Measurements from ENCODE around the gene PRPF6. TPM values are rescaled to one million over a fixed set of nuclear protein-coding genes. Genes with fewer than 3 reads are reported as not detected.
A peak's percentile ranks its signal among the peaks of the same experiment; 100 is the strongest.

The PRPF6 gene
- total and polyA plus RNA-seq, 2 of the 13 experiments (the other 11 are each of a cell fraction or from before 2014, with no cell fraction given): 63.7 to 101 TPM

DNA sequence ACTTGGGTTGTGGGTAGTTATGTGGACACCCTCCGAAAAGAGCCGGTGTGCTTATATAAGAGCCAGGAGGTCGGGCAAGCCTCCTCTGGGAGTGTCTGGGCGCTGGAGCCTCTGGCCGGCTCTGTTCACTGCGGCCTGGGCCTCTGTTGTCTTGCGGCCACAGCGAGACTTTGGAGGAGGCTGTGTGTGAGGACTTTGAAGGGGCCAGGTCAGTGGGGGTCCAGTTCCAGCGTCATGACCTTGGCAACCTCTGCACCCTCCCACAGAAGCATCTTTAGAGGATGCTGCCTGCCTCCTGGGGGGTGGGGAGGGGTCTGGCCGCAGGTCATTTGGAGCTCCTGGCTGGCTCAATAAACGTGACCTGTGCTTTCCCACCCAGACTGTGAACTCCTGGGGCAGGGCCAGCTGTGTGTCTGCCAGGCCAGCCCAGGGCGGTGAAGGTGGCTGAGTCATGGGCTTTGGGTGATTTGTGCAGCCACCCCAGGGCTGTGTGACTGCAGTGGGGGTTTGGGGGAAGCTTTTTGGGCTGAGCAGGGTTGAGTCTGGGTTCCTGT is 83.3 kb downstream of the PRPF6 start (continued):
- TF ChIP-seq ZFP41 (CRISPR knock-in tag; IDR thresholded peaks at IDR 0.05; ENCODE audit: borderline replicate concordance): no peak
- TF ChIP-seq ZBTB21 (CRISPR knock-in tag; IDR thresholded peaks at IDR 0.05): 0 out of 2 replicates have a peak, but pooled peaks have one; percentile 42
- TF ChIP-seq ZFY (CRISPR knock-in tag; IDR thresholded peaks at IDR 0.05): no peak
- TF ChIP-seq ZC3H13 (CRISPR knock-in tag; IDR thresholded peaks at IDR 0.05): peak; percentile 72; the same call in 1 of the 2 replicates
- TF ChIP-seq NCOR1 (IDR thresholded peaks at IDR 0.05; ENCODE audit: borderline replicate concordance, low read length): no peak
- 0 out of 2 replicates have a peak, but pooled peaks have one; percentile 61 for TF ChIP-seq ZNF747 (CRISPR knock-in tag; IDR thresholded peaks at IDR 0.05; ENCODE audit: borderline replicate concordance)
- 0 out of 2 replicates have a peak, but pooled peaks have one; percentile 21 for TF ChIP-seq ZNF17 (CRISPR knock-in tag; IDR thresholded peaks at IDR 0.05)
- no peak for TF ChIP-seq BORCS8-MEF2B (CRISPR knock-in tag; IDR thresholded peaks at IDR 0.05)
- TF ChIP-seq, protein P1, sequence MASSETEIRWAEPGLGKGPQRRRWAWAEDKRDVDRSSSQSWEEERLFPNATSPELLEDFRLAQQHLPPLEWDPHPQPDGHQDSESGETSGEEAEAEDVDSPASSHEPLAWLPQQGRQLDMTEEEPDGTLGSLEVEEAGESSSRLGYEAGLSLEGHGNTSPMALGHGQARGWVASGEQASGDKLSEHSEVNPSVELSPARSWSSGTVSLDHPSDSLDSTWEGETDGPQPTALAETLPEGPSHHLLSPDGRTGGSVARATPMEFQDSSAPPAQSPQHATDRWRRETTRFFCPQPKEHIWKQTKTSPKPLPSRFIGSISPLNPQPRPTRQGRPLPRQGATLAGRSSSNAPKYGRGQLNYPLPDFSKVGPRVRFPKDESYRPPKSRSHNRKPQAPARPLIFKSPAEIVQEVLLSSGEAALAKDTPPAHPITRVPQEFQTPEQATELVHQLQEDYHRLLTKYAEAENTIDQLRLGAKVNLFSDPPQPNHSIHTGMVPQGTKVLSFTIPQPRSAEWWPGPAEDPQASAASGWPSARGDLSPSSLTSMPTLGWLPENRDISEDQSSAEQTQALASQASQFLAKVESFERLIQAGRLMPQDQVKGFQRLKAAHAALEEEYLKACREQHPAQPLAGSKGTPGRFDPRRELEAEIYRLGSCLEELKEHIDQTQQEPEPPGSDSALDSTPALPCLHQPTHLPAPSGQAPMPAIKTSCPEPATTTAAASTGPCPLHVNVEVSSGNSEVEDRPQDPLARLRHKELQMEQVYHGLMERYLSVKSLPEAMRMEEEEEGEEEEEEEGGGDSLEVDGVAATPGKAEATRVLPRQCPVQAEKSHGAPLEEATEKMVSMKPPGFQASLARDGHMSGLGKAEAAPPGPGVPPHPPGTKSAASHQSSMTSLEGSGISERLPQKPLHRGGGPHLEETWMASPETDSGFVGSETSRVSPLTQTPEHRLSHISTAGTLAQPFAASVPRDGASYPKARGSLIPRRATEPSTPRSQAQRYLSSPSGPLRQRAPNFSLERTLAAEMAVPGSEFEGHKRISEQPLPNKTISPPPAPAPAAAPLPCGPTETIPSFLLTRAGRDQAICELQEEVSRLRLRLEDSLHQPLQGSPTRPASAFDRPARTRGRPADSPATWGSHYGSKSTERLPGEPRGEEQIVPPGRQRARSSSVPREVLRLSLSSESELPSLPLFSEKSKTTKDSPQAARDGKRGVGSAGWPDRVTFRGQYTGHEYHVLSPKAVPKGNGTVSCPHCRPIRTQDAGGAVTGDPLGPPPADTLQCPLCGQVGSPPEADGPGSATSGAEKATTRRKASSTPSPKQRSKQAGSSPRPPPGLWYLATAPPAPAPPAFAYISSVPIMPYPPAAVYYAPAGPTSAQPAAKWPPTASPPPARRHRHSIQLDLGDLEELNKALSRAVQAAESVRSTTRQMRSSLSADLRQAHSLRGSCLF (CRISPR knock-in tag; IDR thresholded peaks at IDR 0.05; ENCODE audit: borderline replicate concordance): no peak
- TF ChIP-seq, protein P2, sequence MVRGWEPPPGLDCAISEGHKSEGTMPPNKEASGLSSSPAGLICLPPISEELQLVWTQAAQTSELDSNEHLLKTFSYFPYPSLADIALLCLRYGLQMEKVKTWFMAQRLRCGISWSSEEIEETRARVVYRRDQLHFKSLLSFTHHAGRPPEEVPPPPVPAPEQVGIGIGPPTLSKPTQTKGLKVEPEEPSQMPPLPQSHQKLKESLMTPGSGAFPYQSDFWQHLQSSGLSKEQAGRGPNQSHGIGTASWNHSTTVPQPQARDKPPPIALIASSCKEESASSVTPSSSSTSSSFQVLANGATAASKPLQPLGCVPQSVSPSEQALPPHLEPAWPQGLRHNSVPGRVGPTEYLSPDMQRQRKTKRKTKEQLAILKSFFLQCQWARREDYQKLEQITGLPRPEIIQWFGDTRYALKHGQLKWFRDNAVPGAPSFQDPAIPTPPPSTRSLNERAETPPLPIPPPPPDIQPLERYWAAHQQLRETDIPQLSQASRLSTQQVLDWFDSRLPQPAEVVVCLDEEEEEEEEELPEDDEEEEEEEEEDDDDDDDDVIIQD (CRISPR knock-in tag; IDR thresholded peaks at IDR 0.05; ENCODE audit: low read depth): peak; percentile 4; the same call in 1 of the 2 replicates
- TF ChIP-seq RAD51 (IDR thresholded peaks at IDR 0.05; ENCODE audit: borderline replicate concordance): no peak
- TF ChIP-seq, protein P3, sequence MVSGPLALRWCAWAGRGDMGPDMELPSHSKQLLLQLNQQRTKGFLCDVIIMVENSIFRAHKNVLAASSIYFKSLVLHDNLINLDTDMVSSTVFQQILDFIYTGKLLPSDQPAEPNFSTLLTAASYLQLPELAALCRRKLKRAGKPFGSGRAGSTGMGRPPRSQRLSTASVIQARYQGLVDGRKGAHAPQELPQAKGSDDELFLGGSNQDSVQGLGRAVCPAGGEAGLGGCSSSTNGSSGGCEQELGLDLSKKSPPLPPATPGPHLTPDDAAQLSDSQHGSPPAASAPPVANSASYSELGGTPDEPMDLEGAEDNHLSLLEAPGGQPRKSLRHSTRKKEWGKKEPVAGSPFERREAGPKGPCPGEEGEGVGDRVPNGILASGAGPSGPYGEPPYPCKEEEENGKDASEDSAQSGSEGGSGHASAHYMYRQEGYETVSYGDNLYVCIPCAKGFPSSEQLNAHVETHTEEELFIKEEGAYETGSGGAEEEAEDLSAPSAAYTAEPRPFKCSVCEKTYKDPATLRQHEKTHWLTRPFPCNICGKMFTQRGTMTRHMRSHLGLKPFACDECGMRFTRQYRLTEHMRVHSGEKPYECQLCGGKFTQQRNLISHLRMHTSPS (CRISPR knock-in tag; IDR thresholded peaks at IDR 0.05; ENCODE audit: low read depth): peak; percentile 59; the same call in 1 of the 2 replicates
- no peak for TF ChIP-seq SNAPC2 (CRISPR knock-in tag; IDR thresholded peaks at IDR 0.05)
- no peak for TF ChIP-seq PRPF4 (IDR thresholded peaks at IDR 0.05; ENCODE audit: low read depth, low read length, poor library complexity, severe bottlenecking)
- no peak for TF ChIP-seq SCMH1 (CRISPR knock-in tag; IDR thresholded peaks at IDR 0.05; ENCODE audit: borderline replicate concordance)
- TF ChIP-seq U2AF1 (optimal IDR thresholded peaks at IDR 0.05; ENCODE audit: low read depth, low read length): peak; percentile 7
- TF ChIP-seq, protein P4, sequence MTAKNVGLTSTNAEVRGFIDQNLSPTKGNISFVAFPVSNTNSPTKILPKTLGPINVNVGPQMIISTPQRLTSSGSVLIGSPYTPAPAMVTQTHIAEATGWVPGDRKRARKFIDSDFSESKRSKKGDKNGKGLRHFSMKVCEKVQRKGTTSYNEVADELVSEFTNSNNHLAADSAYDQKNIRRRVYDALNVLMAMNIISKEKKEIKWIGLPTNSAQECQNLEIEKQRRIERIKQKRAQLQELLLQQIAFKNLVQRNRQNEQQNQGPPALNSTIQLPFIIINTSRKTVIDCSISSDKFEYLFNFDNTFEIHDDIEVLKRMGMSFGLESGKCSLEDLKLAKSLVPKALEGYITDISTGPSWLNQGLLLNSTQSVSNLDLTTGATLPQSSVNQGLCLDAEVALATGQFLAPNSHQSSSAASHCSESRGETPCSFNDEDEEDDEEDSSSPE (CRISPR knock-in tag; IDR thresholded peaks at IDR 0.05): peak; percentile 10; the same call in 1 of the 2 replicates
- TF ChIP-seq, protein P5, sequence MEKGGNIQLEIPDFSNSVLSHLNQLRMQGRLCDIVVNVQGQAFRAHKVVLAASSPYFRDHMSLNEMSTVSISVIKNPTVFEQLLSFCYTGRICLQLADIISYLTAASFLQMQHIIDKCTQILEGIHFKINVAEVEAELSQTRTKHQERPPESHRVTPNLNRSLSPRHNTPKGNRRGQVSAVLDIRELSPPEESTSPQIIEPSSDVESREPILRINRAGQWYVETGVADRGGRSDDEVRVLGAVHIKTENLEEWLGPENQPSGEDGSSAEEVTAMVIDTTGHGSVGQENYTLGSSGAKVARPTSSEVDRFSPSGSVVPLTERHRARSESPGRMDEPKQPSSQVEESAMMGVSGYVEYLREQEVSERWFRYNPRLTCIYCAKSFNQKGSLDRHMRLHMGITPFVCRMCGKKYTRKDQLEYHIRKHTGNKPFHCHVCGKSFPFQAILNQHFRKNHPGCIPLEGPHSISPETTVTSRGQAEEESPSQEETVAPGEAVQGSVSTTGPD (CRISPR knock-in tag; IDR thresholded peaks at IDR 0.05): no peak

All from HepG2 (cell line).